HCT116 (cell line): ENCODE measurements around the gene PTPN9. TPM values are rescaled to one million over a fixed set of nuclear protein-coding genes. Genes with fewer than 3 reads are reported as not detected.

Source experiments
- ATAC-seq: fragments of 200-7000 bp; cut with Tn5 transposase; 2 replicates; pipeline ENCODE4 v1.9.1; 2020; ENCODE audit warnings: mild to moderate bottlenecking, moderate library complexity
- BruUV-seq: library from RNA; stranded (reverse); fragments of 400-500 nt; replicated peaks from 2 replicates; lab custom pipeline; 2021; lab: Mats Ljungman, UMichigan
- CTCF ChIA-PET: fragments of 300-600 bp; sonication (Branson Sonifier 250); formaldehyde crosslinking; loops from one replicate; lab custom pipeline; 2021; ENCODE audit warnings: antibody characterized with exemption; lab: Charles Lee
- POLR2A ChIA-PET: fragments of 300-600, 350-600 bp; sonication (Branson Sonifier 250); formaldehyde crosslinking; loops from one replicate; lab custom pipeline; 2021; ENCODE audit warnings: antibody characterized with exemption; lab: Charles Lee
- RAD21 ChIA-PET, 2 experiments: fragments of 300-600 bp; sonication (Branson Sonifier 250); formaldehyde crosslinking; loops; one replicate each; lab custom pipeline; 2023; ENCODE audit warnings: low total read pairs in 2 of 2; ENCODE audit not compliant: uncharacterized antibody in 2 of 2, unreplicated experiment in 2 of 2, low non-redundant PET in 1 of 2; lab: Charles Lee
- DNase-seq: peaks from one replicate; pipeline ENCODE4 v3.0.0-alpha.2; 2010; ENCODE audit warnings: low read depth, low spot score
- H2AFZ ChIP-seq: fragments of 200-600 bp; shearing (Covaris generic), sonication (generic); 2 replicates; pipeline ENCODE4 v1.6.1; 2017; ENCODE audit warnings: low read depth, mixed run types, mixed read lengths, antibody characterized with exemption, low read length; ENCODE audit not compliant: poor library complexity, severe bottlenecking
- H3K27ac ChIP-seq: 2 replicates; pipeline ENCODE4 v1.5.1; 2012; ENCODE audit warnings: low read depth, low read length
- H3K27me3 ChIP-seq: fragments of 200-600 bp; sonication (generic); 2 replicates; pipeline ENCODE4 v1.6.1; 2016; ENCODE audit warnings: mixed run types, low read length, mixed read lengths; ENCODE audit not compliant: insufficient read depth
- H3K36me3 ChIP-seq, 2 experiments: fragments of 200-500 bp in 1 of 2; fragments of 200-600 bp in 1 of 2; sonication (Bioruptor generic) in 1 of 2; sonication (generic) in 1 of 2; 2 replicates each; pipeline versions ENCODE4 v1.5.1 to v1.6.1; 2014 to 2016; ENCODE audit warnings: low read length in 2 of 2, inconsistent platforms in 1 of 2, mixed read lengths in 1 of 2, mixed run types in 1 of 2; ENCODE audit not compliant: insufficient read depth in 2 of 2, control insufficient read depth in 1 of 2
- H3K4me1 ChIP-seq, 2 experiments: fragments of 200-600 bp in 1 of 2; sonication (generic) in 1 of 2; 2 replicates each; pipeline versions ENCODE4 v1.5.1 to v1.6.1; 2012 to 2017; ENCODE audit warnings: low read length in 2 of 2, inconsistent platforms in 1 of 2, mild to moderate bottlenecking in 1 of 2, mixed read lengths in 1 of 2, mixed run types in 1 of 2, moderate library complexity in 1 of 2; ENCODE audit not compliant: insufficient read depth in 2 of 2, control insufficient read depth in 1 of 2
- H3K4me2 ChIP-seq: fragments of 200-600 bp; sonication (generic); 2 replicates; pipeline ENCODE4 v1.6.1; 2017; ENCODE audit warnings: mixed run types, low read length, mixed read lengths
- H3K4me3 ChIP-seq, 2 experiments: fragments of 200-600 bp in 1 of 2; sonication (generic) in 1 of 2; replicated peaks in 1 of 2; 2 replicates each; pipeline ENCODE4 v1.5.1; 2011 to 2016; ENCODE audit warnings: low read length in 2 of 2, control low read depth in 1 of 2, low read depth in 1 of 2, mild to moderate bottlenecking in 1 of 2, mixed read lengths in 1 of 2, mixed run types in 1 of 2
- H3K79me2 ChIP-seq: fragments of 200-600 bp; sonication (generic); 2 replicates; pipeline ENCODE4 v1.6.1; 2017; ENCODE audit warnings: mild to moderate bottlenecking, mixed run types, low read length, moderate library complexity, mixed read lengths; ENCODE audit not compliant: insufficient read depth
- H3K9ac ChIP-seq: fragments of 200-600 bp; sonication (generic); 2 replicates; pipeline ENCODE4 v1.6.1; 2016; ENCODE audit warnings: low read length, mixed read lengths
- H3K9me2 ChIP-seq: fragments of 200-600 bp; sonication (generic), shearing (Covaris generic); 2 replicates; pipeline ENCODE4 v1.6.1; 2017; ENCODE audit warnings: mixed run types, mild to moderate bottlenecking, moderate library complexity; ENCODE audit not compliant: insufficient read depth
- H3K9me3 ChIP-seq, 2 experiments: fragments of 200-500 bp in 1 of 2; fragments of 200-600 bp in 1 of 2; sonication (Bioruptor generic) in 1 of 2; sonication (generic) in 1 of 2; 2 replicates each; pipeline ENCODE4 v1.6.1; 2014 to 2017; ENCODE audit warnings: low read length in 2 of 2, mixed read lengths in 2 of 2, inconsistent platforms in 1 of 2, low read depth in 1 of 2, mild to moderate bottlenecking in 1 of 2, mixed run types in 1 of 2, moderate library complexity in 1 of 2; ENCODE audit not compliant: control insufficient read depth in 1 of 2, insufficient read depth in 1 of 2
- H4K20me1 ChIP-seq: fragments of 200-600 bp; sonication (generic), shearing (Covaris generic); 2 replicates; pipeline ENCODE4 v1.6.1; 2017; ENCODE audit warnings: mixed run types, mild to moderate bottlenecking, moderate library complexity; ENCODE audit not compliant: insufficient read depth
- CBX3 ChIP-seq: IDR thresholded peaks from 2 replicates; pipeline ENCODE4 v1.6.1; 2012; ENCODE audit warnings: low read depth
- CEBPB ChIP-seq: IDR thresholded peaks from 2 replicates; pipeline ENCODE4 v1.6.1; 2012; ENCODE audit warnings: low read depth
- EZH2 ChIP-seq: fragments of 200-600 bp; sonication (generic); IDR thresholded peaks from 2 replicates; pipeline ENCODE4 v1.6.1; 2017; ENCODE audit warnings: antibody characterized with exemption, mixed run types
- FOSL1 ChIP-seq: IDR thresholded peaks from 2 replicates; pipeline ENCODE4 v1.6.1; 2012; ENCODE audit warnings: low read depth
- SRF ChIP-seq: IDR thresholded peaks from 2 replicates; pipeline ENCODE4 v1.6.1; 2012; ENCODE audit warnings: low read depth
- ZNF274 ChIP-seq: fragments of 200-500 bp; sonication (Bioruptor generic); IDR thresholded peaks from 2 replicates; pipeline ENCODE4 v1.6.1; 2014; ENCODE audit warnings: mild to moderate bottlenecking, low read depth, low read length, inconsistent platforms
- intact Hi-C: fragments of 100-400 bp; cut with micrococcal nuclease; formaldehyde crosslinking; loops from 2 replicates; pipeline ENCODE4 v1.10.0; 2022
- total RNA-seq: library from RNA; stranded (reverse); gene quantifications from one replicate; pipeline ENCODE4 v1.2.1, GENCODE V29; 2021; ENCODE audit not compliant: unreplicated experiment
- TF ChIP-seq, protein P1 (sequence below), 3 experiments: fragments of 200-600 bp in 1 of 3; sonication (generic) in 1 of 3; IDR thresholded peaks in 2 of 3; conservative IDR thresholded peaks in 1 of 3; 2 replicates each; pipeline ENCODE4 v1.5.1; 2012 to 2017; ENCODE audit warnings: low read depth in 2 of 3, low read length in 2 of 3, antibody characterized with exemption in 1 of 3, borderline replicate concordance in 1 of 3, control low read depth in 1 of 3, mild to moderate bottlenecking in 1 of 3, mixed read lengths in 1 of 3, mixed run types in 1 of 3, moderate library complexity in 1 of 3; ENCODE audit not compliant: insufficient read depth in 1 of 3
- TF ChIP-seq, protein P2 (sequence below): IDR thresholded peaks from 2 replicates; pipeline ENCODE4 v1.6.1; 2011; ENCODE audit warnings: mild to moderate bottlenecking, low read length, moderate library complexity; ENCODE audit not compliant: insufficient replicate concordance; ENCODE audit errors: extremely low read depth

The PTPN9 gene
- total RNA-seq, 1 experiment from 2014 or later: 21.1 TPM

DNA sequence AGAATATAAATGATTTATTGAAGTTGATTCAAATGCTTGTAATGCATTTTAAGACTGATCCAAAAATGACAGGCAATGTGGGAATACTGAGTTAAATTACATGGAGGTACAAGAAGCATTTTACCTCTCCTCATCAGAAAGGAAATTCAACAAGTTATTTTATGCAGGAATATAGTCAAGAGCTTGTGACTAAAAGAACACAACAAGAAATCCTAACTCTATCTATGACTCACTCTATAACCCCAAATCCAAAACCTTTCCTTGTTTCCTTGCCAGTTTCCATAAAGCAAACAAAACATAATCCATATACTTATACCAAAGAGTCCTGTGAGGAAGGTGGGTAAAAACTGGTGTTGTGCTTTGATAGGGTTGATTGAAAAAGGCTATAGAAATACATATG lies 158.4 kb downstream of the PTPN9 start:
- POLR2A ChIA-PET: no interaction called here
- no TSS peak for BruUV-seq
- DNase-seq (no peak), ATAC-seq (no peak)
- RAD21 ChIA-PET: no interaction called here
- H3K36me3 ChIP-seq: peaks cover 17 to 19% of the 10 kb centered on the region in 2 experiments
- no peak overlapping the region for H3K27ac ChIP-seq
- no peak overlapping the region for H3K9ac ChIP-seq
- no peaks in the 10 kb centered on the region for H3K27me3 ChIP-seq
- no peaks in the 10 kb centered on the region for H3K9me3 ChIP-seq
- H3K4me3 ChIP-seq: no peak overlapping the region
- H4K20me1 ChIP-seq: peaks cover 4% of the 10 kb centered on the region; the same call in 1 of the 2 replicates
- H3K4me2 ChIP-seq: no peak overlapping the region
- CTCF ChIA-PET: no interaction called here
- H3K79me2 ChIP-seq: peaks cover 50% of the 10 kb centered on the region
- no peak overlapping the region for H2AFZ ChIP-seq
- H3K4me1 ChIP-seq: no peaks in the 10 kb centered on the region
- no peaks in the 10 kb centered on the region for H3K9me2 ChIP-seq
- intact Hi-C loops: no loop called here
- TF ChIP-seq SRF (no peak), CEBPB (no peak), ZNF274 (no peak), EZH2 (no peak), FOSL1 (no peak), CBX3 (no peak)
- TF ChIP-seq, protein P1, sequence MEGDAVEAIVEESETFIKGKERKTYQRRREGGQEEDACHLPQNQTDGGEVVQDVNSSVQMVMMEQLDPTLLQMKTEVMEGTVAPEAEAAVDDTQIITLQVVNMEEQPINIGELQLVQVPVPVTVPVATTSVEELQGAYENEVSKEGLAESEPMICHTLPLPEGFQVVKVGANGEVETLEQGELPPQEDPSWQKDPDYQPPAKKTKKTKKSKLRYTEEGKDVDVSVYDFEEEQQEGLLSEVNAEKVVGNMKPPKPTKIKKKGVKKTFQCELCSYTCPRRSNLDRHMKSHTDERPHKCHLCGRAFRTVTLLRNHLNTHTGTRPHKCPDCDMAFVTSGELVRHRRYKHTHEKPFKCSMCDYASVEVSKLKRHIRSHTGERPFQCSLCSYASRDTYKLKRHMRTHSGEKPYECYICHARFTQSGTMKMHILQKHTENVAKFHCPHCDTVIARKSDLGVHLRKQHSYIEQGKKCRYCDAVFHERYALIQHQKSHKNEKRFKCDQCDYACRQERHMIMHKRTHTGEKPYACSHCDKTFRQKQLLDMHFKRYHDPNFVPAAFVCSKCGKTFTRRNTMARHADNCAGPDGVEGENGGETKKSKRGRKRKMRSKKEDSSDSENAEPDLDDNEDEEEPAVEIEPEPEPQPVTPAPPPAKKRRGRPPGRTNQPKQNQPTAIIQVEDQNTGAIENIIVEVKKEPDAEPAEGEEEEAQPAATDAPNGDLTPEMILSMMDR (IDR thresholded peaks at IDR 0.05 in 2 of 3, conservative IDR thresholded peaks at IDR 0.05 in 1 of 3; ENCODE audit: borderline replicate concordance in 1 of 3, insufficient read depth in 1 of 3, low read depth in 2 of 3, low read length in 2 of 3): no peak
- TF ChIP-seq, protein P2, sequence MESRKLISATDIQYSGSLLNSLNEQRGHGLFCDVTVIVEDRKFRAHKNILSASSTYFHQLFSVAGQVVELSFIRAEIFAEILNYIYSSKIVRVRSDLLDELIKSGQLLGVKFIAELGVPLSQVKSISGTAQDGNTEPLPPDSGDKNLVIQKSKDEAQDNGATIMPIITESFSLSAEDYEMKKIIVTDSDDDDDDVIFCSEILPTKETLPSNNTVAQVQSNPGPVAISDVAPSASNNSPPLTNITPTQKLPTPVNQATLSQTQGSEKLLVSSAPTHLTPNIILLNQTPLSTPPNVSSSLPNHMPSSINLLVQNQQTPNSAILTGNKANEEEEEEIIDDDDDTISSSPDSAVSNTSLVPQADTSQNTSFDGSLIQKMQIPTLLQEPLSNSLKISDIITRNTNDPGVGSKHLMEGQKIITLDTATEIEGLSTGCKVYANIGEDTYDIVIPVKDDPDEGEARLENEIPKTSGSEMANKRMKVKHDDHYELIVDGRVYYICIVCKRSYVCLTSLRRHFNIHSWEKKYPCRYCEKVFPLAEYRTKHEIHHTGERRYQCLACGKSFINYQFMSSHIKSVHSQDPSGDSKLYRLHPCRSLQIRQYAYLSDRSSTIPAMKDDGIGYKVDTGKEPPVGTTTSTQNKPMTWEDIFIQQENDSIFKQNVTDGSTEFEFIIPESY: no peak
